Astrocyte (in vitro differentiated cells and primary cell): ENCODE results near the gene BCAS1.

ENCODE experiments used
- EZH2 ChIP-seq: IDR thresholded peaks from 2 replicates; pipeline ENCODE4 v1.6.1; 2012; ENCODE audit warnings: mild to moderate bottlenecking, low read length, inconsistent platforms; ENCODE audit not compliant: insufficient read depth
- TF ChIP-seq, protein P1 (sequence below): IDR thresholded peaks from 2 replicates; pipeline ENCODE4 v1.5.1; 2011; ENCODE audit warnings: low read depth, mild to moderate bottlenecking, inconsistent platforms, low read length, moderate library complexity; ENCODE audit not compliant: insufficient read depth

DNA sequence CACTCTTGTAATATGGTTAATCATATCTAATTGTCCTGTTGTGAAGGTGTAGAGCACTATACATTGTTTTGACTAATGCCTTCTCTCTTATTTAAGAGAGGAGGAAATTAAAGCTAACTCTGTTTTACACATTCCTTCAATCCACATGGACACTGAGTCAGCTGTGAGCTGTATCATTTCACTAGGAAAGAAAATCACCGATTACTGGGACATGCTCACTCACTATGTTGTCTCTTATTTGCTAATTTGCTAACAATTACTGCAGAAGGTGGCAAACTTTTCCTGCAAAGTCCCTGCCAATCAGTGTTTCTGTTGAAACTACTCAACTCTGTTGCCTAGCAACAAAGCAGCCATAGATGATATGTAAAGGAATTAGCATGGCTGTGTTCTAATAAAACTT, 98.2 kb downstream of the BCAS1 start:
- TF ChIP-seq, protein P1, sequence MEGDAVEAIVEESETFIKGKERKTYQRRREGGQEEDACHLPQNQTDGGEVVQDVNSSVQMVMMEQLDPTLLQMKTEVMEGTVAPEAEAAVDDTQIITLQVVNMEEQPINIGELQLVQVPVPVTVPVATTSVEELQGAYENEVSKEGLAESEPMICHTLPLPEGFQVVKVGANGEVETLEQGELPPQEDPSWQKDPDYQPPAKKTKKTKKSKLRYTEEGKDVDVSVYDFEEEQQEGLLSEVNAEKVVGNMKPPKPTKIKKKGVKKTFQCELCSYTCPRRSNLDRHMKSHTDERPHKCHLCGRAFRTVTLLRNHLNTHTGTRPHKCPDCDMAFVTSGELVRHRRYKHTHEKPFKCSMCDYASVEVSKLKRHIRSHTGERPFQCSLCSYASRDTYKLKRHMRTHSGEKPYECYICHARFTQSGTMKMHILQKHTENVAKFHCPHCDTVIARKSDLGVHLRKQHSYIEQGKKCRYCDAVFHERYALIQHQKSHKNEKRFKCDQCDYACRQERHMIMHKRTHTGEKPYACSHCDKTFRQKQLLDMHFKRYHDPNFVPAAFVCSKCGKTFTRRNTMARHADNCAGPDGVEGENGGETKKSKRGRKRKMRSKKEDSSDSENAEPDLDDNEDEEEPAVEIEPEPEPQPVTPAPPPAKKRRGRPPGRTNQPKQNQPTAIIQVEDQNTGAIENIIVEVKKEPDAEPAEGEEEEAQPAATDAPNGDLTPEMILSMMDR = no peak
- no peak for TF ChIP-seq EZH2
